Measurements from ENCODE around the gene PSTPIP2.
"Not testable (repeated sequence)": the region's sequence is repeated elsewhere in the genome, so short reads cannot be mapped to it uniquely, and the experiment has no call there.

The PSTPIP2 gene, protein sequence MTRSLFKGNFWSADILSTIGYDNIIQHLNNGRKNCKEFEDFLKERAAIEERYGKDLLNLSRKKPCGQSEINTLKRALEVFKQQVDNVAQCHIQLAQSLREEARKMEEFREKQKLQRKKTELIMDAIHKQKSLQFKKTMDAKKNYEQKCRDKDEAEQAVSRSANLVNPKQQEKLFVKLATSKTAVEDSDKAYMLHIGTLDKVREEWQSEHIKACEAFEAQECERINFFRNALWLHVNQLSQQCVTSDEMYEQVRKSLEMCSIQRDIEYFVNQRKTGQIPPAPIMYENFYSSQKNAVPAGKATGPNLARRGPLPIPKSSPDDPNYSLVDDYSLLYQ

GRCh38 chr18:46071653-46072375 lies at the start of gene PSTPIP2:
PSTPIP2 (minus strand) TSS chr18:46072260; CDS start chr18:46072188, 72 bp downstream.
- DNase-seq (ENCODE audit: low read depth in 1 of 2, low spot score in 1 of 2) = peak; percentile 19 to 73
- in situ Hi-C loops (cut with HindIII; ENCODE audit: low pct_unique_long_range_greater_than_20kb, low sequenced_read_pairs) = no loop called here
- TF ChIP-seq JUND (IDR thresholded peaks at IDR 0.05; ENCODE audit: low read depth) = no peak

GRCh38 chr18:46113751-46114150 lies 41.7 kb upstream of the PSTPIP2 start:
- no peak for TF ChIP-seq JUND (IDR thresholded peaks at IDR 0.05; ENCODE audit: low read depth)
- DNase-seq (ENCODE audit: low read depth in 1 of 2, low spot score in 1 of 2) = peak in 1 of 2 experiments; percentile 73
- in situ Hi-C loops (cut with HindIII; ENCODE audit: low pct_unique_long_range_greater_than_20kb, low sequenced_read_pairs) = no loop called here

DNA sequence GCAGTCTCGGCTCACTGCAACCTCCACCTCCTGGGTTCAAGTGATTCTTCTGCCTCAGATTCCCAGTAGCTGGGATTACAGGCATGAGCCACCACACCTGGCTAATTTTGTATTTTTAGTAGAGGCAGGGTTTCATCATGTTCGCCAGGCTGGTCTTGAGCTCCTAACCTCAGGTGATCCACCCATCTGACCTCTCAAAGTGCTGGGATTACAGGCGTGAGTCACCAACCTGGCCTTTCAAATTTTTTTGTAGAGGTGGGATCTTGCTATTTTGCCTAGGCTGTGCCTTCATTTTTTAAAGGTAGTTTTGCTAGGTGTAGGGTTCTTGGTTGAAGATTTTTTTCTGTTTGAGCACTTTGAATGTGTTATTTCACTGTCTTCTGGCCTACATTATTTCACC lies 38.3 kb upstream of the PSTPIP2 start:
- TF ChIP-seq JUND (IDR thresholded peaks at IDR 0.05; ENCODE audit: low read depth) = no peak
- in situ Hi-C loops (cut with HindIII; ENCODE audit: low pct_unique_long_range_greater_than_20kb, low sequenced_read_pairs) = no loop called here
- DNase-seq (ENCODE audit: low read depth in 1 of 2, low spot score in 1 of 2) = no peak

DNA sequence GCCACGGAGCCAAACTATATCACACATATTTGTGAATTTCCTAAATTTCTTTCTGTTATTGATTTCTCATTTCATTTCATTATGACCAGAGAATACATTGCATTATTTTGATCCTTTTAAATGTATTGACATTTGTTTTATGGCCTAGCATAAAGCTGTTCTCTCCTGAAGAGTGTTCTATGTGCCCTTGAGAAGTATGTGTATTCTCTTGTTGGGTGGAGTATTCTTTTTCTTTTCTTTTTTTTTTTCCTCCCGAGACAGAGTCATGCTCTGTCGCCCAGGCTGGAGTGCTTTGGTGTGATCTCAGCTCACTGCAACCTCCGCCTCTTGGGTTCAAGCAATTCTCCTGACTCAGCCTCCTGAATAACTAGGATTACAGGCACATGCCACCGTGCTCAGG lies 37.3 kb upstream of the PSTPIP2 start:
- TF ChIP-seq JUND (IDR thresholded peaks at IDR 0.05; ENCODE audit: low read depth) = no peak

DNA sequence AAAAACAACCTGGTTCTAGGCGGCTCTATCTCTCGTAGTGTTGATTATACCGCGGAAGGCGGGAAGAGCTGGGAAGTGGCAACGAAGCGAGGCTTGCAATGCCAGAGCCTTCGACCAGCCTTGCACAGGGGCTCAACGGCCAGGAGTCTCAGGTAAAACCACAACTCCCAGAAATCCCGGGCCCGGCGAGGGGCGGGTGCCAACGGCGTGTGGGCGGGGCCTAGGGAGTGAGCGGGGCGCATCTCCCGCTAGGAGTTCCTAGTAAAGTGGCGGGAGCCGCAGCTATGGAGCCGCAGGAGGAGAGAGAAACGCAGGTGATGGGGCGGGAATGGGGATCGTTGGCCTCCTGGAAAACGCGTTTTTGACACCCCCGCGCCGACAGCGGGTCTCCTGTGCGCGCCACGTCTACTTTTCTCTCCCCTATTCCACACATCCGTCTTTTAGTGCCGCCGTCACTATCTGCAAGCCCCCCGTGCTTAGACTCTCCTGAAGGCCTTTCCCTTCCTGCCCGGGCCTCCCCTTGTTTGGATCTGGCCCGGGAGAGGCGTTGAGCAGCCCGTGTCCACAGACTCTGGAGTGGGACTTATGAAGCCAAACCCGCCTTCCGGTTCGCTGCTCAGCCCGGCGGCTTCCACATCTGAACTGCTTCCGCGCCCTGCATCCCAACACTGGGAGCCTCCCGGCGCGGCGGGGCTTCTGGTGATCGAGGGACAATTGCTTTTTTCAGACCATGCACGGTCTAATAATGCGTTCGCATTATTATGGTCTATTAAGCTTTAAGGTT lies 32.3 kb upstream of the PSTPIP2 start, which contains the start of gene HAUS1:
TSS of gene HAUS1 (plus strand) at position 258 of the 784 bp plus-strand sequence. CDS start at position 285, 27 bp downstream.
- DNase-seq (ENCODE audit: low read depth in 1 of 2, low spot score in 1 of 2) = peak; percentile 67 to 91
- in situ Hi-C loops (cut with HindIII; ENCODE audit: low pct_unique_long_range_greater_than_20kb, low sequenced_read_pairs) = no loop called here
- no peak for TF ChIP-seq JUND (IDR thresholded peaks at IDR 0.05; ENCODE audit: low read depth)

More for the DNA sequence above, 37.3 kb upstream of the PSTPIP2 start:
- in situ Hi-C loops (cut with HindIII; ENCODE audit: low pct_unique_long_range_greater_than_20kb, low sequenced_read_pairs) = no loop called here
- DNase-seq (ENCODE audit: low read depth in 1 of 2, low spot score in 1 of 2) = no peak

DNA sequence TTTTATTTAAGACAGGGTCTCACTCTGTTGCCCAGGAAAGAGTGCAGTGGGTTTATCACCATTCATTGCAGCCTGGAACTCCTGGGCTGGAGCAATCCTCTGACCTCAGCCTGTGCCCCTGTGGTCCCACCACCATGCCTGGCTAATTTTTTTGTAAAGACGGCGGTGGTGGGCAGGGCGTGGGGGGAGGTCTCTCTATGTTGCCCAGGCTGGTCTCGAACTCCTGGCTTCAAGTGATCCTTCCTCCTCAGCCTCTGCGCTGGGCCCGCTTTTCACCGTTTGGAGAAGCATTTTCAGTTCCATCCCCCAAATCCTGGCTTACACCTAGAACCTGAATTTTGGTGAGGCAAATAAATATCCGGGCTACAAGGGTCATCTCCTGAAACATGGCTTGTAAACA lies 27.4 kb upstream of the PSTPIP2 start:
- DNase-seq (ENCODE audit: low read depth in 1 of 2, low spot score in 1 of 2) = no peak
- TF ChIP-seq JUND (IDR thresholded peaks at IDR 0.05; ENCODE audit: low read depth) = no peak
- in situ Hi-C loops (cut with HindIII; ENCODE audit: low pct_unique_long_range_greater_than_20kb, low sequenced_read_pairs) = no loop called here

DNA sequence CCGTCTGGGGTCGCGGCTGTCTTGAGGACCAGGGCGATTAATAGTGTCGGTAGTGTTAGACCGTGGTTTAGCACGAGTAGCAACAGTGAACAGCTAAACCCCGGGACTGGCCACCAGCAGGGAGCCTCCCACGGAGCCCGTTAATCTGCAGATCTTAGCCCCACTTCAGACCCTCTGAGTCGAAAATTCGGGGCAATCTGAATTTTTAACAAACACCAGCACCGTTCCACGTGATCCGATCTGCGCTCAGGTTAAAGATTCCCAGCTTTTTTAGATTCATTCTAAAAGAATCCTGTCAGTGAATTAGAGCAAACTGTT lies 26.5 kb upstream of the PSTPIP2 start:
- TF ChIP-seq JUND (IDR thresholded peaks at IDR 0.05; ENCODE audit: low read depth) = no peak
- DNase-seq (ENCODE audit: low read depth in 1 of 2, low spot score in 1 of 2) = no peak

DNA sequence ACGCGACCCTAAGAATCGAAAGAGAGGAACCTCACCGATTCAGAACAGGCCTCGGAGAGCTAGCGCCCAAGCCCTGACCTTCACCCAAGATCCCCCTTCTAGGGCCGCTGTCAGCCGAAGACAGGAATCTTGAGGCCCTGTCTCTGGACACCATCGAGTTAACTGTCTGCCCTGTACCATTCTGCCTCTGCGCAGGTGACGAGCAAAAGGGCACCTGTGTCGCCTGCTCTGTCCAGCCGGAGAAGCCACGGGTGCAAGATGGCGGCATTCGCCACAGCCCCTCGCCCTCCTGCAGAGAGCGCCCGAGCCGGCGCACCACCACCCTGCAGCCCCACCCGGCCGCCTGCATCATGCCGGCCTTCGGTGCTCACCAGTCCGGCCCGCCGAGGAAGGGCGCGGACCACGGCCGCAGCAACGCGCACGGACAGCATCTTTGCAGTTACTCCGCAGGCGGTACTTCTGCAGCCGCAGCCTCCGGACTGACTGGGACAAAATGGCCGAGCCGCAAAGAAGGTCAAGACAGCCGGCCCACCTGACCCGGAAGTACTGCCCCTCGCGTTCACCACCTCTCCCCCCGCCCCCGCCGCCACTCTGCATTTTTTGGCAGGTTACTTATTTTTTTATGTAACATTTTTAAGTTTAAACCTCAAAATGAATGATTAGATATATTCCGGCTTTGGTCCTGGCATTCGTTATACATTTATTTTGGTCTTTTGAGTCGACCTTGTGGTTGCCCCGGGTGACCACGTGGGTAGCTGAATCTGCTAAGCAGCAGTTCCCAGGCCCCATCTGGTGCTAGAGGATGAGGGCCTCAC lies 25.9 kb upstream of the PSTPIP2 start, which contains the start of gene ATP5F1A:
TSS of gene ATP5F1A (minus strand) at position 496 of the 815 bp plus-strand sequence. CDS start at position 431, 65 bp downstream.
- TF ChIP-seq JUND (IDR thresholded peaks at IDR 0.05; ENCODE audit: low read depth) = no peak
- in situ Hi-C loops (cut with HindIII; ENCODE audit: low pct_unique_long_range_greater_than_20kb, low sequenced_read_pairs) = no loop called here
- DNase-seq (ENCODE audit: low read depth in 1 of 2, low spot score in 1 of 2) = peak; percentile 65 to 82

More for the DNA sequence above, 26.5 kb upstream of the PSTPIP2 start:
- in situ Hi-C loops (cut with HindIII; ENCODE audit: low pct_unique_long_range_greater_than_20kb, low sequenced_read_pairs) = no loop called here

DNA sequence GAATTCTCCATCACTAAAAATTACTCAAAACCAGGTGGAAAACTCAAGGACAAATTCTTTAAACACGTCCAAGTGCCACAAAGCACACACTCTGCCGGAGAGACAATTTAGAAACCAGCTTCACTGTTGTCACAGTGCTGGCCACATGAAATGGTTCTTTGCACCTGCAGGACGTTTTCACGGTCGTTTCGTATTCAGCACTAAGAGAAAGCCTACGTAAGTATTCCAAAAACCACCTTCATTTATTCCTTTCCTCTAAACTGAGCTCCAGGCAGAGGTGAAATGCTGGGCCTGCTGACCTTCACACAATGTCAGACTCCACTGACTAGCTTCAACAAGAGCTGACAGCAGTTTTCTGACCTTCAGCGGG lies 25.4 kb upstream of the PSTPIP2 start:
- no peak for TF ChIP-seq JUND (IDR thresholded peaks at IDR 0.05; ENCODE audit: low read depth)
- in situ Hi-C loops (cut with HindIII; ENCODE audit: low pct_unique_long_range_greater_than_20kb, low sequenced_read_pairs) = no loop called here
- no peak for DNase-seq (ENCODE audit: low read depth in 1 of 2, low spot score in 1 of 2)

- no peak for DNase-seq (ENCODE audit: low read depth in 1 of 2, low spot score in 1 of 2)
- TF ChIP-seq JUND (IDR thresholded peaks at IDR 0.05; ENCODE audit: low read depth) = no peak
- in situ Hi-C loops (cut with HindIII; ENCODE audit: low pct_unique_long_range_greater_than_20kb, low sequenced_read_pairs) = no loop called here
Measured at GRCh38 chr18:46096651-46097300, 24.7 kb upstream of the PSTPIP2 start.

DNA sequence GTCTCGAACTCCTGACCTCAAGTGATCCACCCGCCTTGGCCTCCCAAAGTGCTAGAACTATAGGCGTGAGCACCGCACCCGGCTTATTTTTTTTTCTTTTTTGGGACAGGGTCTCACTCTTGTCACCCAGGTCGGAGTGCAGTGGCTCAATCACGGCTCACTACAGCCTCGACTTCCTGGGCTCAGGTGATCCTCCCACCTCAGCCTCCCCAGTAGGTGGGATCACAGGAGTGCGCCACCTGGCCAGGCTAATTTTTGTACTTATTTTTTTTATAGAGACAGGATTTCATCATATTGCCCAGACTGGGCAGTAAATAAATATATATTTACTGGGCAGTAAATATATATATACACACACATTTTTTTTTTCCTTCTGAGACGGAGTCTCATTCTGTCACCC lies 23.5 kb upstream of the PSTPIP2 start:
- in situ Hi-C loops (cut with HindIII; ENCODE audit: low pct_unique_long_range_greater_than_20kb, low sequenced_read_pairs) = no loop called here
- DNase-seq (ENCODE audit: low read depth in 1 of 2, low spot score in 1 of 2) = no peak
- no peak for TF ChIP-seq JUND (IDR thresholded peaks at IDR 0.05; ENCODE audit: low read depth)

DNA sequence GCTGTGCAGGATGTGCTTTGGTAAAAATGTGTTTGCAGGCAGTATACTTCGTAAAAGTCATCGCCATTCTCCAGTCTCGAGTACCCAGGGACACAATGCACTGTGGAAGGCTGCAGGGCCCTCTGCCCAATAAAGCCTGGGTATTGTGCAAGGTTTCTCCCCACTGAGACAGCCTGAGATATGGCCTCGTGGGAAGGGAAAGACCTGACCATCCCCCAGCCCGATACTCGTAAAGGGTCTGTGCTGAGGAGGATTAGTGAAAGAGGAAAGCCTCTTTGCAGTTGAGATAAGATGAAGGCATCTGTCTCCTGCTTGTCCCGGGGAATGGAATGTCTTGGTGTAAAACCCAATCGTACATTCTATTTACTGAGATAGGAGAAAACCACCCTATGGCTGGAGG lies 16.4 kb upstream of the PSTPIP2 start:
- DNase-seq (ENCODE audit: low read depth in 1 of 2, low spot score in 1 of 2); in situ Hi-C loops (cut with HindIII; ENCODE audit: low pct_unique_long_range_greater_than_20kb, low sequenced_read_pairs): not testable (repeated sequence)

Data from T47D (cell line).